Hepatocyte (in vitro differentiated cells): ENCODE data around the gene PDLIM7. TPM values are rescaled to one million over a fixed set of nuclear protein-coding genes. Genes with fewer than 3 reads are reported as not detected.

ENCODE experiments used
- DNase-seq: peaks from one replicate; pipeline ENCODE4 v3.0.0-alpha.2; 2016; ENCODE audit warnings: low spot score
- H2AFZ ChIP-seq: fragments of 200-600 bp; sonication (generic); 2 replicates; pipeline ENCODE4 v1.6.0; 2016; ENCODE audit warnings: antibody characterized with exemption, mild to moderate bottlenecking
- H3K27ac ChIP-seq: fragments of 200-600 bp; sonication (generic); 2 replicates; pipeline ENCODE4 v1.5.1; 2016; ENCODE audit warnings: mild to moderate bottlenecking
- H3K27me3 ChIP-seq: fragments of 200-600 bp; sonication (generic); 2 replicates; pipeline ENCODE4 v1.6.1; 2016
- H3K36me3 ChIP-seq: fragments of 200-600 bp; sonication (generic); replicated peaks from 2 replicates; pipeline ENCODE4 v1.5.1; 2016; ENCODE audit warnings: low read depth; ENCODE audit not compliant: insufficient read depth
- H3K4me1 ChIP-seq: fragments of 200-600 bp; sonication (generic); 2 replicates; pipeline ENCODE4 v1.5.1; 2016; ENCODE audit warnings: mild to moderate bottlenecking, moderate library complexity; ENCODE audit not compliant: insufficient read depth
- H3K4me2 ChIP-seq: fragments of 200-600 bp; sonication (generic); 2 replicates; pipeline ENCODE4 v1.6.0; 2016
- H3K4me3 ChIP-seq: fragments of 200-600 bp; sonication (generic); 2 replicates; pipeline ENCODE4 v1.5.1; 2016; ENCODE audit warnings: mild to moderate bottlenecking
- H3K79me2 ChIP-seq: fragments of 200-600 bp; sonication (generic); 2 replicates; pipeline ENCODE4 v1.6.0; 2017; ENCODE audit warnings: mild to moderate bottlenecking
- H3K9me2 ChIP-seq: fragments of 200-600 bp; sonication (generic); replicated peaks from 2 replicates; pipeline ENCODE4 v1.6.0; 2017; ENCODE audit warnings: mild to moderate bottlenecking; ENCODE audit not compliant: insufficient read depth
- H3K9me3 ChIP-seq: fragments of 200-600 bp; sonication (generic); 2 replicates; pipeline ENCODE4 v1.5.1; 2016; ENCODE audit warnings: low read depth, mild to moderate bottlenecking
- H4K20me1 ChIP-seq: fragments of 200-600 bp; sonication (generic); 2 replicates; pipeline ENCODE4 v1.6.0; 2016; ENCODE audit warnings: mild to moderate bottlenecking; ENCODE audit not compliant: insufficient read depth, poor library complexity, severe bottlenecking
- CTCF ChIP-seq: fragments of 200-600 bp; sonication (generic); IDR thresholded peaks from 2 replicates; pipeline ENCODE4 v1.5.1; 2016; ENCODE audit warnings: antibody characterized with exemption, mild to moderate bottlenecking; ENCODE audit not compliant: poor library complexity
- EZH2 ChIP-seq: fragments of 200-600 bp; sonication (generic); IDR thresholded peaks from 2 replicates; pipeline ENCODE4 v1.6.1; 2016; ENCODE audit warnings: antibody characterized with exemption, mild to moderate bottlenecking, borderline replicate concordance
- EZH2phosphoT487 ChIP-seq: fragments of 200-600 bp; sonication (generic); IDR thresholded peaks from one replicate; pipeline ENCODE4 v1.6.1; 2018; ENCODE audit warnings: antibody characterized with exemption, mild to moderate bottlenecking, low read depth, moderate library complexity; ENCODE audit not compliant: unreplicated experiment, severe bottlenecking
- WGBS: methylation state at CpG from one replicate; pipeline ENCODE4 v1.1.6; 2016; ENCODE audit warnings: low lambda C conversion rate; ENCODE audit errors: missing lambda C conversion rate; 5-methylcytosine and 5-hydroxymethylcytosine counted together
- polyA plus RNA-seq: library from polyadenylated mRNA; unstranded; fragments of >200 nt; fragmentation: Nextera tagmentation; extraction: Ambion mirVana; gene quantifications from 2 replicates; pipeline ENCODE4 v1.2.1, GENCODE V29; 2016
- total RNA-seq: library from RNA; depleted of rRNA; stranded (reverse); fragments of >200 nt; gene quantifications from 2 replicates; pipeline ENCODE4 v1.2.3, GENCODE V29; 2014

The PDLIM7 gene
- total and polyA plus RNA-seq, 2 experiments from 2014 or later, result 57.1 to 143 TPM

DNA sequence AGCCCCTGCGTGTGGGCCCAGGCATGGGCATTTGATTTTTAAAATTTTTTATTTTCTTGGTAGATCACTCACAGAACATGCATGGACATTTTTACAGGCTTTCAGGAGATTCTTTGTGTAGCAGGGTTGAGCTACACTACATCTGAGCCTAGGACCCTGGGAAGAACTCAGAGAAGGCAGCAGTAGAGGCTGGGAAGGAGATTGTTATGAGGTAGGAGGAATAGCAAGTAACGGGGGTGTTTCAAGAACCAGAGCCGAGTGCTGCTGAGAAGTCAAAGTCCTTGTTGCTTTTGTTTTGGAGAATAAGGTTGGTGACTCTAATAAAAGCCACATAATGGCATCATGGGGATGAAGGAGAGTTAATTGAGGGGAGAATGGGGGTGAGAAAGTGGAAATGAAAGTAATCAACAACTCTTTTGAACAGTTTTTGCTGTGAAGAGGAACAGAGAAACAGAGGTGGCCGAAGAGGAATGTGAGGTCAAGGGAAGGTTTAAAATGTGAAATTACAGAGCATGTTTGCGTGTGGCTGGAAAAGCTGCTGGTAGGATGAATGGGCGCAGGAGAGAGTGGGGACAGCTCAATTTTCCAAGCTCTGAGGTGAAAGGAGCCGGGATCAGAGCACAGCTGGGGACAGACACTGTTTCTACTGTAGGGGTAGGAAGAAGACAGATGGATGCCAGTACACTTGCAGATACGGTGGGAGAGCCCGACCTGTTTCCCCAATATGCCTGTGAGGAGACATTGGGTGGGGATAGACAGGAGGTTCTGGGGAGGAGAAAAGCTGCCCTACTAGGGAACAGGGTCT lies 4.7 kb upstream of the PDLIM7 start:
- 70% methylated on average over 9 of the region's 9 CpGs for WGBS
- no peaks in the 10 kb centered on the region for H3K27me3 ChIP-seq

DNA sequence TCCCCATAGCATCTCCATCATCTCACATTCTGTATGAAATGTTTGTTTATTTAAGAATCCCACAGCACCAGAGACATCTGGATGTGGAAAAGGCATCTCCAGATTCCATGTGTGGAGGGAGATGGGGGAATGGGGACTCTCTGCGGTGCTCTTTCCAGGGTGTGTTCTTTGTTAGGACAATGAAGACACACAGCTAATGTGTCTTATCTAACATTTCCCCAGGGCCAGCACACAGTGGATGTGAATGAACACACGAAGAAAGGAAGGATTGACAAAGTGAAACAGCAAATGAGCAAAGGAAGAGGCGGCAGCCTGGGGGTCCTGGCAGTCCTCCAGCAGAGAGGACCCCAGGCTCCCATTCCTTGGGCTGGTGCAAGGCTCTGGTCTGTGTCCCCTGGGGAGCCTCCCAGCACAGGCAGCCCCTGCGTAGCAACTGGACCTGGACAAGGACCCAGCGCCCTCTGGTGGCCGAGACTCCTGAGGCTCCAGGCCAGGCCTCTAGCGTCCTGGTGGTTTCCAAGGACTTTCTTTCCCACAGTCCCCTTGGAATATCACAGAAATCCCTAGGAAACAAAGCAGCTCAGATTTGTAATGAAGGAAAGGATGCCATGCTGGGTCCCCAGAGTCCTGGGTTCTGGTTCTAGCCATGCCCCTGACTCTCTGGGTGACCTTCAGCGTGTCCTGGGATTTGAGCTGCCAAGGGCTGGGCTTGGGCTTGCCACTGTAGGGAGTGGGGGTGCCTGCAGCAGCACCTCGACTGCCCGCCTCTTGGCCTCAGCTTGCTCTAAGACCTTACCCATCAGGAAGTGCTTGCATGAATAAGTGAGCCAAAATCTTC lies 3.5 kb upstream of the PDLIM7 start:
- H3K36me3 ChIP-seq, result no peaks in the 10 kb centered on the region
- peak; percentile 96 for DNase-seq

More for the DNA sequence above, 4.7 kb upstream of the PDLIM7 start:
- Histone ChIP-seq H2AFZ (no peak overlapping the region), H3K4me3 (no peak overlapping the region), H3K27ac (no peak overlapping the region), H3K79me2 (no peaks in the 10 kb centered on the region), H4K20me1 (no peaks in the 10 kb centered on the region), H3K4me1 (peaks cover 13% of the 10 kb centered on the region), H3K36me3 (no peaks in the 10 kb centered on the region), H3K4me2 (no peak overlapping the region), H3K9me3 (no peaks in the 10 kb centered on the region), H3K9me2 (no peaks in the 10 kb centered on the region)
- no peak for DNase-seq
- no peak for TF ChIP-seq CTCF
- TF ChIP-seq EZH2, result no peak
- TF ChIP-seq EZH2phosphoT487, result no peak

GRCh38 chr5:177499842-177500241 lies 2.4 kb upstream of the PDLIM7 start:
- peaks cover 2% of the 10 kb centered on the region for H3K79me2 ChIP-seq
- no peak overlapping the region for H3K27ac ChIP-seq
- no peaks in the 10 kb centered on the region for H3K9me3 ChIP-seq
- TF ChIP-seq EZH2 (no peak), CTCF (no peak), EZH2phosphoT487 (no peak)
- no peak for DNase-seq
- WGBS, result 78% methylated on average over 5 of the region's 6 CpGs
- H3K4me3 ChIP-seq, result no peak overlapping the region
- H3K27me3 ChIP-seq, result no peaks in the 10 kb centered on the region
- H3K9me2 ChIP-seq, result no peaks in the 10 kb centered on the region
- H3K4me1 ChIP-seq, result peaks cover 29% of the 10 kb centered on the region
- no peaks in the 10 kb centered on the region for H3K36me3 ChIP-seq
- H3K4me2 ChIP-seq, result no peak overlapping the region
- no peaks in the 10 kb centered on the region for H4K20me1 ChIP-seq
- no peak overlapping the region for H2AFZ ChIP-seq

More for the DNA sequence above, 3.5 kb upstream of the PDLIM7 start:
- peak overlapping the region; percentile 2 for H3K27ac ChIP-seq
- no peaks in the 10 kb centered on the region for H3K9me3 ChIP-seq
- no peak overlapping the region for H3K4me3 ChIP-seq
- H3K4me1 ChIP-seq, result peaks cover 20% of the 10 kb centered on the region
- 25% methylated on average over 10 of the region's 10 CpGs for WGBS
- no peak for TF ChIP-seq EZH2
- TF ChIP-seq CTCF, result peak; percentile 98
- H4K20me1 ChIP-seq, result no peaks in the 10 kb centered on the region
- H3K79me2 ChIP-seq, result peaks cover 2% of the 10 kb centered on the region
- H2AFZ ChIP-seq, result no peak overlapping the region
- H3K27me3 ChIP-seq, result no peaks in the 10 kb centered on the region
- no peak overlapping the region for H3K4me2 ChIP-seq
- H3K9me2 ChIP-seq, result no peaks in the 10 kb centered on the region
